Measurements from ENCODE around the gene ZBTB7B. TPM values are rescaled to one million over a fixed set of nuclear protein-coding genes. Genes with fewer than 3 reads are reported as not detected.

The ZBTB7B gene
- total and polyA plus RNA-seq, 9 of the 15 experiments (the other 6 are each of a cell fraction or from before 2014, with no cell fraction given): 0.04 to 46.5 (median 15.2) TPM

- no peak for TF ChIP-seq MGA (IDR thresholded peaks at IDR 0.05)
- no peak for TF ChIP-seq GTF2B (IDR thresholded peaks at IDR 0.05; ENCODE audit: extremely low read depth, insufficient read length)
- TF ChIP-seq ARID2 (IDR thresholded peaks at IDR 0.05): no peak
- no peak for TF ChIP-seq U2AF1 (optimal IDR thresholded peaks at IDR 0.05; ENCODE audit: low read depth, low read length)
- TF ChIP-seq ATF6 (CRISPR knock-in tag; IDR thresholded peaks at IDR 0.05): no peak
- no peak for TF ChIP-seq ZBTB7A (IDR thresholded peaks at IDR 0.05; ENCODE audit: borderline replicate concordance, control insufficient read depth, low read depth, low read length)
- no peak for TF ChIP-seq ZNF23 (CRISPR knock-in tag; IDR thresholded peaks at IDR 0.05)
- 0 out of 2 replicates have a peak, but pooled peaks have one; percentile 35 for TF ChIP-seq ZBTB2 (IDR thresholded peaks at IDR 0.05)
- no peak for TF ChIP-seq IRF1 (CRISPR knock-in tag; IDR thresholded peaks at IDR 0.05; ENCODE audit: borderline replicate concordance)
These were observed 5.7 kb downstream of the ZBTB7B start (continued) for GRCh38 chr1:155008015-155008941.

Measured in K562 (cell line).